RCC 7860 (cell line): ENCODE measurements around the gene MPRIP.

Experiments used
- DNase-seq: peaks from one replicate; pipeline ENCODE4 v3.0.0-alpha.2; 2015; ENCODE audit warnings: low spot score
- FAIRE-seq: peaks from 2 replicates; lab custom pipeline; 2012; peaks lifted over from hg19 to GRCh38; lab: Jason Lieb, UNC

The MPRIP gene

DNA sequence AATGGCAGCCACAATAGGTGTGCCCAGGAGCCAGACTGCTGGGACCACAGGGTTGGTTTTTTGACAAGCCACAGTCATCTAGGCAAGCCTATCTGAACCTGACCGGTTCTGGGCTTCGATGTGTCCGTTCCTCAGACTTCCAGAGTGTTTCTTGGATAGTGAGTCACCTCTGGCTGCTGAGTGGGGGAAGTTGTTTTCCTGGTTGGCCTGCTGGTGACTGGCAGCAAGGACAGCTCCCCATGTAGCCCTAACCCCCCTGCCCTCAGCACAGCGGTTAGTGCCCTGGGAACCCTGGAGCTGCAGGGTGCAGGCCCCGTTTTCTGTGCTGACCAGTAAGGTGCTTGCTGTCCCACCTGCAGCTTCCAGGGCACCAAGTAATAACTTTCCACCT is 98.3 kb downstream of the MPRIP start:
- peak; percentile 74 for FAIRE-seq
- DNase-seq, result peak; percentile 65

DNA sequence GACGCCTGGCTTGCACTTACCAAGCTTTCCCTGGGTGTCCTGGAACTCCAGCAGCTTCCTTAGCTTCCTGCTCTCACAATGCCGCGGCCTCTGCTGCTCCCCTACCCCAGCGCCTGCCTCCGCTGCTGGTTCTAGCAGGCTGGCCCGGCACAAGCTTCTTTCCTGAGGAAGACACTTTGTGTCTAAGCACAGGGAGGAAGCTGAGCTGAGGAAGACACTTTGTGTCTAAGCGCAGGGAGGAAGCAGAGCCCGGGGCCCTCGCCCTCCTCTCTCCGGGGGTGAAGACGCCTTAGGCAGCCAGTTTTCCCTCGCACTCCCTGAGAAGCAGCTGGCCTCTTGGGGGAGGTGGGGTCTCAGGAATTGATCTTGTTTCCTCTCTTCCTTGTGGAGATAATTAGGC is 99.0 kb downstream of the MPRIP start:
- no peak for FAIRE-seq
- no peak for DNase-seq

GRCh38 chr17:17141860-17142552 is 99.7 kb downstream of the MPRIP start:
- DNase-seq, result no peak
- no peak for FAIRE-seq

DNA sequence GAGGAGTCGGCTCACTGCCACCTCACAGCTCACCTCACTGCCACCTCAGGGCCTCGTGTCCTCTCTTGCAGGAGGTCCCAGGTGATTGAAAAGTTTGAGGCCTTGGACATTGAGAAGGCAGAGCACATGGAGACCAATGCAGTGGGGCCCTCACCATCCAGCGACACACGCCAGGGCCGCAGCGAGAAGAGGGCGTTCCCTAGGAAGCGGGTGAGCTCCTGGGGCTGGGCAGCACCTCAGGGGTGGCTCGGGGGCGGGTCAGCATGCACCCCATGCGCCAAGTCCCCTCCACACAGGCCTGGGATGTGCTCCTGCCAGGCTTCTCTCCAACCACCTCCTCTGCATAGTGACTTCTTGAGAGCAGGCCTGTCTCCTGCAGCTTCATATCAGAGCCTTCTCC is 100.3 kb downstream of the MPRIP start:
- no peak for DNase-seq
- no peak for FAIRE-seq

GRCh38 chr17:17143501-17143900 is 101.2 kb downstream of the MPRIP start:
- DNase-seq (no peak), FAIRE-seq (no peak)

DNA sequence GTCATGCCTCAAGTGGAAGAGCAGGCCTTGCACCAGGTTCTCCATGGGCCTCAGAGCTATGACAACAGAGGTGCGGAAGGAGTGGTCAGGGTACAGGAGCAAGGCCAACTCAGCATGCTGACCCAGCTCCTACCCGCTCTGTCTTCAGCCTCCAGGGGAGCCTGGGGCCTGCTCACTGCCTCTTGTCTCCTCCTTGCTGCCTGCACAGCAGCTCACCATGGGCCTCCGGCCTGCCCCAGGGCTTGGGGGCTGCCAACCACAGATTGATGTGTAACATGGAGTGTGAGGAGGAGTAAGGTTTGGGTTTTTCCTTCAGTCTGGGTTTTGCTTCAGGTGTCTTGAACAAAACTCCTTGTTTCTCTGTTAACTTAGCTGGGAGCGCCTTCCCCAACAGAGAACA is 101.8 kb downstream of the MPRIP start:
- DNase-seq, result no peak
- no peak for FAIRE-seq

- FAIRE-seq (no peak), DNase-seq (no peak)
Measured at GRCh38 chr17:17144916-17145665, 102.8 kb downstream of the MPRIP start.

DNA sequence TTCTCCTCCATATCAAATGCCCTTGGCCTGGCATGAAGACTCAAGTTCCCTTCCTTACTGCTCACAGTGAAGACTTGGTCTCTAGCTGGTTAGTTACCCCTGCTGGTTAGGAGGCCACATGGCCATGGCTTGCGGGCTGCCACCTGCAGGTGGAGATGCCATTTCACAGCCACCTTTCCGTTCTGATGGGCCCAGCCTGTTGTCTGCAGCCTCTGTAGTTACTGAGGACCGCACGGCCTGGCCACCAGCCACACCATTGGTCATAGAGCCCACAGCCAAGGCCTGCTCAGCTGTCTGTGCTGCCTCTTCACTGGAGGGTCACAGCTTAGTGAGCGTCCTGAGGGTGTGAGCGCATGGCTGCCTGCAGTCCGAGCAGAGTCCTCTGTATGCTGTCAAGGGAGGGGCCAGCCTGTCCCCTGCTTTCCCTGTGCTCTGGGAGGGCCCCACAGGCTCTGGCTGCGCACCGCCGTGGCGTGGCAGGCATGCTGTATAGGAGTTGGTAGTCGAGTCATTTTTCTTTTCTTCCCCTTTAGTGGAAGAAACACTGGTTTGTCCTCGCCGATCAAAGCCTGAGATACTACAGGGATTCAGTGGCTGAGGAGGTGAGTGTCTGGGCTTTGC is 104.6 kb downstream of the MPRIP start:
- DNase-seq, result no peak
- FAIRE-seq, result no peak

DNA sequence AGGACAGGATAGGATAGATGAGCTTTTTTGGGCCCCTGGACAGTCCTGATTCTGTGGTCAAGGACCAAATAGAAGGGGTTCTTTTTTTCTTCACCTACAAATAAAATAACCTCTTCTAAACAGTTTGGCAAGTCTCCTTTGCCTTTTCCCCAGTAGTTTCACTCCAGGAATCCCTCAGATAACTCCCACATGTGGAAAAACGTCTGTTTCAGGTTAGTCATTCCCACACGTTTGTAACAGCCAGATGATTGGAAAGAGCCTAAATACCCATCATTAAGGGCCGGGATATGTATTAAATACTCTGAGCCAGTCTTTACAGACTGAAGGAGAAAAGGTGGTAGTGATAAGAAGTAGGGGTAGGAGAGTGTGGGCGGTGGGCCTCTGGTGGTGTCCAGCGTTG is 105.6 kb downstream of the MPRIP start:
- DNase-seq (no peak), FAIRE-seq (no peak)

DNA sequence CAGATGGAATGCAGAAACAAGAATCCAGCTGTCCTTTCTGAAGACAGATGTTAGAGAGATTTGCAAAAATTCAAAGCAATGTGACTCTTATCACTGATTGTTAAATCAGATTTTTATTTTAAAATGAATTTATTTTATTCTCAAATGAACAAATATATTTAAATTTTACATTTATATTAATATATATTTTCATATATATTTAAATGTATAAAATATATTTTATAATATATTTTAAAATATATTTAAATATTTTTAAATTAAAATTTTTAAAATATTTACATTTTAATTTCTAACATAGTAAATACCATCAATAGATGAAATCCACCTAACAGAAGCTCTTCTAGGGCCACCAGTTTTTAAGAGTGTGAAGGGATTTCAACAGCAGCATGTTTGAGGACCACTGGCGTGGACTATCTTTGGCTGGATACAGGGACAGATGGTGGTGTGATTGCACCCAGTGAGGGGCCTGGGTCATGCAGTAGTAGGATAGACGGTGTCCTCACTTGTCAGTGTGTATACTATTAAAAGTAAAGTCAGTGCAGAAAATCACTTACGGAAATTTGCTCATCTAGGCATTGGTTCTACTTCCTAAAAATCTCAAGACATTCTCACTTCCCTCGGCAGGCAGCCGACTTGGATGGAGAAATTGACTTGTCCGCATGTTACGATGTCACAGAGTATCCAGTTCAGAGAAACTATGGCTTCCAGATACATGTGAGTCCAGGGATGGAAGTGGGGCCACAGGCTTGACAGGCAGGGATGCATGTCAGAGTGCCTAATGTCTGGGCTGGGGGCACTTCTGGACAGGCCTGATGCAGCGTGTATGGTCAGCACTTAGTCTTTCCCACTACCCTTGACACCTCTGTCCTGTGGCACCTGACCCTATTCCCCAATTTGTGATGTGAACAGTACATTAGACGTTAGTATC is 107.5 kb downstream of the MPRIP start:
- FAIRE-seq (peak; percentile 88), DNase-seq (no peak)

- no peak for FAIRE-seq
Measured at GRCh38 chr17:17150448-17150800, 108.2 kb downstream of the MPRIP start.

GRCh38 chr17:17151055-17151454 is 108.8 kb downstream of the MPRIP start:
- FAIRE-seq, result peak; percentile 95
- peak; percentile 85 for DNase-seq

More at GRCh38 chr17:17150448-17150800, 108.2 kb downstream of the MPRIP start:
- no peak for DNase-seq

DNA sequence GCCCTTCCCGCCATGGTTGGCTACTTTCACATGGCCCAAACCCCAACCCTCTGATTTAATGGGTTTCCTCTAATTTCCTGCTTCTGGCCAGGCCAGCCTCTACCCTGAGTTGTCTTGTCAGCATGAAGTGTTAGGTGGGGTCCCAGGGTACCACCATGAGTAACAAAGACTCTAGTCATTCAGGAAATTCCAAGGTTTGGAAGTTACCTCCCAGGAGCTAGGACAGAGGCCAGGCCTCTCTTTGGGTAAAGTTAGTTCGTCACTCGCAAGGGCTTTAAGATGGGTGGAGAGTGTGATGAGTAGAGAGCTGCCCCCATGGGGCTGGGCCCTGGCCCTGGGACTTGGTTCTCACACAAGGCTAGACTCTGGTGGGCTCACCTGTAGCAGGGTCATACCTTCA is 109.3 kb downstream of the MPRIP start:
- DNase-seq (peak; percentile 86), FAIRE-seq (no peak)

DNA sequence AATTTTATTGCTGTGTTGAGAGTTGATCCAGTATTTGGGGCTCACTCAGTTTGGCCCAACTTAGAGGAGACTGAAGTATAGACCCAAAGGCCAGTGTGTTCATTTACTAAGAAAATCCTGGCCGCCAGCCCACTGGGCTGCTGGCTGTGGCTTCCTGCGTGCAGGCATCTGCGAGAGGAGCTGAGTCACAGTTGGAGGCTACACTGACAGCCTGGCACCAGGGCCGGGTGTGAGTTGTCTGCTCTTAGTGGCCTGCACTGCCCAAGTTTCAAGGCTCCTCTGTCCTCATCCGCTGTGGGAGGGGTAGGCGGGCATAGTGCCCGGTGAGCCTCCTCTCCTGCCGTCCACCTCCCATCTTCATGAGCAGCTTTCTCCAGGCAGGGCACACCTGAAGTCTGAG is 109.7 kb downstream of the MPRIP start:
- FAIRE-seq (no peak), DNase-seq (peak; percentile 92)

GRCh38 chr17:17152385-17152784 is 110.1 kb downstream of the MPRIP start:
- peak; percentile 85 for DNase-seq
- peak; percentile 83 for FAIRE-seq

- DNase-seq (peak; percentile 24), FAIRE-seq (no peak)
Measured at GRCh38 chr17:17153071-17153470, 110.8 kb downstream of the MPRIP start.

- FAIRE-seq (no peak), DNase-seq (no peak)
Measured at GRCh38 chr17:17153709-17154108, 111.5 kb downstream of the MPRIP start.

DNA sequence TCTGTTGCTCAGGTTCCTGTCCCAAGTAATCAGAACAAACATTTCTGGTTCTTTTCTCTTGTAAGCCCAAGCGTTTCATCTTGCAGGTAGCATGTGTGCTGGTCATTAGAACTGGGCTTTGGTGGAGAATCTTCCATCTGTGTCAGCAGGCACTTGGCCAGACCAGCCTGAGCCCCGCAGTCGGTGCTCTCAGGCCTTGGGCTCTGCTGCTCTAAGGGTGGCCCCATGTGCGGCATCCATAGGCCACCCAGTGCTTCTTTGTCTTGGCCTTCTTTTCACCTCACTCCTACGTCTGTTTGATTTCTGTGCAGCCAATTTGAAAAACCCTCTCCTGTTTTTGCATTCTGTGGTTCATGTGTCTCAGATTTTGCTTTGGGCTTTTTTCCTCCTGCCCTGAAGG is 112.3 kb downstream of the MPRIP start:
- no peak for DNase-seq
- no peak for FAIRE-seq

GRCh38 chr17:17154981-17155380 is 112.7 kb downstream of the MPRIP start:
- no peak for FAIRE-seq
- no peak for DNase-seq

DNA sequence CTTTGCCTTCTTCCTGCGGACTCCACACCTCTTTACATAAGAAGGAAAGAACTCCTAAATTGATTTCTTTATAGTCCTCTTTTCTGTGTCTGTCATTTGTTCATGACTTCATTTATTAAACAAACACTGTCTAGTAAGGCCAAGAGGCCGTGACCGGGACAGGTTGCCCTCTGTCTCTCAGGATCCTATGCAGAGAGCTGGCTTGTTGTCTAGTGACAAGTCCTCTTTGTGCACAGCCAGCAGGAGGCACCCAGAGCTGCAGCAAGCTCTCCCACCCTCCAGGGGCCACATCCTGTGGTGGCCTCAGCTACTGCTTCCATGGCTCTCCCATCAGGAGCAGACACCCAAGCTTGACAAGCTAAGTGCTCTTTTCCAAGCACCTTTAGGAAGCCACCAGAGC is 113.3 kb downstream of the MPRIP start:
- DNase-seq, result peak; percentile 22
- FAIRE-seq, result no peak

DNA sequence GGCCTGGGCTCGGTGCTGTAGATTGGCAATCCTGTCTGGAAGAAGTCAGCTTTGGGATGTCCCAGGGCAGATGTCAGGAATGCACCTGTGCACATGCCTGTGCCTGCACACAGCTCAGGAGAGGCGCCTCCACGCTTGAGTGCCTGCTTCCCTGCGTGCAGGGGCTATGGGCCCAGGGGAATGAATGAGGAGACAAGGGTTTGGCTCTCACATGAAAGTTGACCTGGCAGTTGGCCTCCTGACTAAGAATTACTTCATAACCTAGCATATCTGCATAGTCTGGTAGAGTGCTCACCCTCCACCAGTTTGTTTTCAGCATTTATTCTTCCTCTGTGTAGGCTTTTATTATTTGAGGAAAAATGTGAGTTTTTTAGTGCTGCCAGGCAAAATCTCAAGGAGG is 113.8 kb downstream of the MPRIP start:
- FAIRE-seq, result peak; percentile 91
- DNase-seq, result peak; percentile 81
